ENCODE data around the gene NAA80. TPM values are rescaled to one million over a fixed set of nuclear protein-coding genes. Genes with fewer than 3 reads are reported as not detected.

NAA80 gene
- total RNA-seq, 1 experiment from 2014 or later, result 6.0 TPM

- Histone ChIP-seq H3K14ac (ENCODE audit: insufficient read depth, low read length) (no peak overlapping the region), H2BK12ac (ENCODE audit: insufficient read length, low read depth, low read length) (no peak overlapping the region), H2AFZ (ENCODE audit: low read length) (no peak overlapping the region), H3K27ac (ENCODE audit: insufficient read length, low read depth, low read length) (no peak overlapping the region), H3K18ac (ENCODE audit: insufficient read length, low read depth, low read length) (no peak overlapping the region), H3K79me2 (ENCODE audit: insufficient read depth, low read length) (peaks cover 9% of the 10 kb centered on the region; the same call in 1 of the 2 replicates), H3T11ph (ENCODE audit: low read length) (no peak overlapping the region), H4K8ac (replicated peaks; ENCODE audit: insufficient read length, low read depth, low read length) (no peak overlapping the region), H2BK120ac (ENCODE audit: low read depth, low read length, poor library complexity, severe bottlenecking) (no peak overlapping the region), H3K9me3 (ENCODE audit: control insufficient read depth, low read depth, low read length) (no peaks in the 10 kb centered on the region), H3K4ac (ENCODE audit: low read depth, low read length) (no peak overlapping the region), H2AK5ac (ENCODE audit: insufficient read length, low read length) (no peak overlapping the region), H3K23ac (ENCODE audit: insufficient read length, low read depth, low read length) (no peak overlapping the region), H3K27me3 (ENCODE audit: insufficient read depth, low read length) (no peaks in the 10 kb centered on the region), H3K56ac (ENCODE audit: insufficient read length, low read depth, low read length) (no peak overlapping the region), H2BK5ac (ENCODE audit: insufficient read length, low read length) (no peak overlapping the region), H4K91ac (ENCODE audit: insufficient read length, low read depth, low read length) (no peak overlapping the region), H3K79me1 (ENCODE audit: insufficient read depth, low read depth, low read length, poor library complexity, severe bottlenecking) (peaks cover 6% of the 10 kb centered on the region), H3K4me2 (ENCODE audit: insufficient read depth, insufficient read length, low read length) (no peak overlapping the region), H4K20me1 (ENCODE audit: control insufficient read depth, insufficient read depth, insufficient read length) (no peaks in the 10 kb centered on the region), H3K23me2 (ENCODE audit: insufficient read length, low read depth, low read length, poor library complexity, severe bottlenecking) (peaks cover 13% of the 10 kb centered on the region), H2BK15ac (ENCODE audit: low read depth, low read length) (no peak overlapping the region), H3K9ac (ENCODE audit: extremely low read depth, insufficient read length, low read length) (no peak overlapping the region), H2BK20ac (ENCODE audit: low read depth, low read length, poor library complexity, severe bottlenecking) (no peak overlapping the region), H4K5ac (ENCODE audit: insufficient read length, low read depth, low read length) (no peak overlapping the region), H3K4me1 (ENCODE audit: insufficient read depth, low read length) (no peaks in the 10 kb centered on the region; the same call in 1 of the 2 replicates)
- DNase-seq, result no peak
- H3K4me3 Mint-ChIP-seq, result no peak overlapping the region
- peaks cover 13 to 47% (median 45%) of the 10 kb centered on the region in 3 experiments; a peak in 6 of 7 replicates for H3K36me3 Mint-ChIP-seq (ENCODE audit: insufficient read depth in 1 of 3, low read depth in 3 of 3)
- H3K27ac Mint-ChIP-seq, result no peak overlapping the region
- WGBS (ENCODE audit: extremely low coverage, insufficient read length, low lambda C conversion rate), result no CpG with 5 or more reads among the region's 19 CpGs
- peaks cover 14 to 29% of the 10 kb centered on the region in 2 experiments for H3K4me1 Mint-ChIP-seq
- H3K27me3 Mint-ChIP-seq (ENCODE audit: low read depth), result no peaks in the 10 kb centered on the region; the same call in 1 of the 2 replicates
- TF ChIP-seq CTCF (conservative IDR thresholded peaks at IDR 0.05), result no peak
- no peaks in the 10 kb centered on the region for H3K9me3 Mint-ChIP-seq
Observed at GRCh38 chr3:50331364-50331907, 32.2 kb upstream of the NAA80 start.

Data from H9 (cell line).